CD4-positive, alpha-beta T cell treated with Interleukin-10 for 1 hour (primary cell): ENCODE data around the gene HHAT.

Experiments
- DNase-seq: peaks from one replicate; pipeline ENCODE4 v3.0.0-alpha.2; 2020

HHAT gene

DNA sequence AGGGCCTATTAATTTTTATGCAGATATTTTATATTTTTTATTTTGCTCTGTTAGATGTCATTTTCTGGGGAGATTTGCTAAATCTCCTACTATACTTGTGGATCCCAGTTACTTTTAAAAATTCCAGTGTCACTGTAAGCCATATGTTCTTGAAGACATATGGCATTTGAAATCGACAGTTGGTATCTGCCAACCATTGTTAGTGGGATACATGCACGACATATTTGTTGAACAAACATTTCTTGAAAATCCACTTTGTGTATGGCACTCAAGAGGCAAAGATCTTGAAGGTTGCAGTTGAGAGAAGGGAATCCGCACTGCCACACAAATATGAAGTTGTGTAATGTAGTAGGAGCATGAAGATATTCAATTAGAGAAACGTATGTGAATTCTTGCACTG, 287.7 kb downstream of the HHAT start:
- no peak for DNase-seq

DNA sequence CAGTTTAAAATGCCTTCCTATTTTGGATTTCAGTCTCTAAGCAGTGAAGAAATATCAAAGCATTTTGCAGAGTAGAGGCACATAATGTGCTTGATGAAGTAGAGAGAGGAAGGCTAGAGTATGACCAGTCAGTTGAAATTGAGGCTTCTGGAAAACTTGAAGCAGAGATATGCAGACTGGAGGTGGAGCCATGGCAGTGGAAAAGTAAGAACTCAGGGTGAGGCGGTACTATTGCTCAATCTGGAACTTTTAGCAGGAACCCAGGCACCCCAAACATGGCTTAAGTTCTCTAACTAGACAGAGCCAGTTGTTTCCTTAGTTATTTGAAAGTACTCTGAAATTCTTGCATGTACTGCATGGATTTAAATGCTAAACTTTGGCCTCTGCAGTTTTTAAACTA, 288.6 kb downstream of the HHAT start:
- DNase-seq: no peak

DNA sequence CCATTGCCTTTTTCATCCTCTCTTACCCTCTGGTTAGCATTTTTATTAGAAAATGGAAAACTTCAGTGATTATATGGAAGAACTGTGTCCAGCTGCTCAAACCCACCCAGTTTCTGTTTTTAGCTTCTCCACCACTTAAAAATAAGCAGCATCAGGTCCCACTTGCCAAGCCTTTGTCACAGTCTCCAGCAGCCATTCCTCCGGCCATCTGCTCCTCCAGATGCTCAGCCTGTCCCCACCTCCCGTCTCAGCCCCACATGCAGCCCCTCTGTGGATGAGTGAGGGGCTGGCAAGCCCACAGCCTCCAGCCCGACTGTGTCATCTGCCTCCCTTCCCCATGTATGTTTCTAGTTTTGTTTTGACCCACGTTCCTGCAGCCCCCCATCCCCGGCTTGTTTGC, 289.7 kb downstream of the HHAT start:
- DNase-seq: no peak

DNA sequence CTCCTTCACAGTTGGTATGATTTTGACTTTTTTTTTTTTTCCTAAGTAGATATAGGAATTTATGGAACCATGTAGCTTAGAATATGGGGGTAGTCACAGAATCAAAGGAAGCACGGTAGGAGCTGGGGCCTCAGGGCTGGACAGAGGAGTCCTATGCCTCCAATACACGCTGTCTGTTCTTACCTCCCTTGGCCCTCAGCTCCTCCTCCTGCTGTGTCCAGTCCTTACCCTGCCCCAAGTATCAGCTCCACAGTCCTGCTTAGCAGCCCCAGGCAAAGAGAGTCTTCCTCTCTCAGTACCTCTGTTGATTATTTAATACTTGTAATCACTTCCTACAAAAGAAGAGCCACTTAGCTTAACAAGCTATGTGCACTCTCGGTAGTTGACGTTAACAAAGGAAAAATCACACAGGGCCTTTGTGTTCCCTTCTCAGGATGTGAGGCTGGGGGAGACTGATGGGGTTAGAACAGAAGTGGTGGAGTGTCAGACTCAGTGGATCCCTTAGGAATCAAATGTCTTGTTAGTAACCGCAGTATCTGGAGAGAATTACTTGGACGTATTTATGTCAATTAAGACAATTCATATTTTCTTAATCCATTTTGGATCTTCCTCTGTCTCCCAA, 292.3 kb downstream of the HHAT start:
- DNase-seq: no peak

DNA sequence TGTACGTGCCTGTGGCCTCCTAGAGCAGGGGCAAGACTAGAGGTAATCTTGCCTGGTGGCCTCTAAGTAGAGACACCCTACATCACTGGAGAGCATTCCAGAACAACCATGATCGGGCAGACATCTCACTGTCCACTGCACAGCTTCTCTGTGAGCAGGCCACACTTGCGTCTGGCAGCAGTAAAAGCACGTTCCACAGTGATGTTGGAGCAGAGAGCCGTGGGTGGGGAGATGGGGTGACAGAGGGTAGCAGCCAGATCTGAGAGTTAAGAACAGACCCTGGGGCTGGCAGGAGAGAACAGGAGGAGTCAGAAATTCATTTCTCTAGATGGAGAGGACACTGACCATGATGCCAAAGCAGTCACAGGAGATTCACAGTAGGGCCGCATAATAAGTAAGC, 293.0 kb downstream of the HHAT start:
- DNase-seq: no peak

DNA sequence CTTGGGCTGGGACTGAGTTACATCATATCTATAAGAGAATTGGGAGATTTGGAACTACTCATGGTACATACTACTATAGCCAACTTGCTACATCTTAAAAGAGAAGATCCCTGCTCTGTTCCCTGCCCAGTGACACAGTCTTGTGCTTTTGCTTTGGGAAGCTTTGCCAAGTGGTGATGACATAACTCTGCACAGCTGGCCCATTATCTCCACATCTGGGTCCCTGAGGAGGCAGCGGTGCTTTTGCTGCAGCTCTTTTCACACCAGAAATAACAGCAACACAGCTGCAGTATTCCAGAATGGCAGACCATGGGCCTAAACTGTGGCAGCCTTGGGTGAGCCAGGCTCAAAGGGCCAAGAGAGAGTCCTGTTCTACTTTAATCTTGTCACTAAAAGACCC, 296.0 kb downstream of the HHAT start:
- no peak for DNase-seq

DNA sequence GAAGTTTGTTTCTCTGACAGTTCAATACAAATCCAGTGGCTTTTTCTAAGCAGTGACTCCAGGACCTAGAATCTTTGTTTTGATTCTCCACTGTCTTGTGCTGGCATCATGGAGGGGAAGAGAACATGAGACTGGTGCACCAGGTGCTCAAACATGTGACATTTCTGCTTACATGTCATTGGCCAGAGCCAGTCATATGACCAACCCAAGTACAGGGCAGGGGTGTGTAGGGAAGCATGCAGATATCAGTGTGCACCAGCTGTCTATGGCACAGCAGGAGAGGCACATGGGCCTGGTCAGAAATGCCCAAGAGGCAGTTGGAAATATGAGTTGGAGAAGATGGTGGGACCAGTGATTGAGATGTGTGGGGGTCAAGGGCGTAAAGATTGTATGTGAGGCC, 297.0 kb downstream of the HHAT start:
- DNase-seq: no peak

DNA sequence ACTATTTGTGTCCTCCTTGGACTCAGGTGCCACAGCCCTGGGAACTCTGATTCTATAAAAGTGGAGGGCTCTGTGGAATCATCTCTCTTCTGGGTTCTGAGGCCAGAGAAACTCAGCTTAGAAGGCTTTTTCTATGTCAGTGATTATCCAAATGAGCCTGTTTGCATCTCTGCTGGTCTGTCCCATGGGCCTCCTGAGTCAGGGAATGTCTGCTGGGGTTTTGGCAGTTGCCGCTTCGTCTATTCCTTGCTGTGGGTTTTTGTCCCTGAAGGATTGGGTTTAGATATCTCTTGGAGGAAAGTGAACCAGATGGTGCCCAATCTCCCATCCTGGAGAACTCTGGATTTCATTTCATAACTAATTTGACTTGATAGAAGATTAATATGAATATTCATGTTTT, 297.6 kb downstream of the HHAT start:
- DNase-seq: no peak

DNA sequence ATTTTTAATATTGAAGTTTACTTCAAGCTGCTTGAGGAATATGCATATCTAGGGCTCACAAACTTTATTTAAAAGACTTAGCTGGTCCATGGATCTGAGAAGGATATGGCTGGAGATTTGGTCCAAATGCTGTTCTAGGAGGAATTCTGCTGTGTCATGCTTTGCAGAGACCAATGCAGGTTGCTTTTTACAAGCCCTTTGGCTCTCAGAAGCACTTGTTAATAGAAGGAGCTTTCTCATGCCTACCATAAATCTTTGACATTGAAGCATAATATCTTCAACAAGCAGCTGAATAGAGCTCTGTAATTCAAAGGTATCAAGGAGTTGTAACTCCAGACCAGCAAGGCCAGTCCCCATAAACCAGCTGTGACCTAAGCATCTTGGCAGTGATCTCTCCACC, 299.1 kb downstream of the HHAT start:
- no peak for DNase-seq

DNA sequence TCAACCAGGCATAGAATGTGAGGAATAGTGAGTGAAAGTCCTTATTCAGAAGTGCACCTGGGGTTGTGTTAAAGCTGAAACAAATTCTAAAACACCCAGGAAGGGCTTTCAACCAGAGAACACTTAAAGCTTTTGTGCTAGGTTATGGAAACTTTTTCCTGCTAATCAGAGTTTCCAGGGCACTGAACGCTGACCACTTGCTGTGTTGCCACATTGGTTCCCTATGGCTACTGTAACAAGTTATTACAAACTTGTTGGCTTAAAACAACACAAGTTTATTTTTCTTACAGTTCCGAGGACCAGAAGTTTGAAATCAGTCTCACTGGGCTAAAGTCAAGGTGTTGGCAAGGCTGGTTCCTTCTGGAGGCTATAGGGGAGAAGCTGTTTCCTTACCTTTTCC, 300.6 kb downstream of the HHAT start:
- no peak for DNase-seq

DNA sequence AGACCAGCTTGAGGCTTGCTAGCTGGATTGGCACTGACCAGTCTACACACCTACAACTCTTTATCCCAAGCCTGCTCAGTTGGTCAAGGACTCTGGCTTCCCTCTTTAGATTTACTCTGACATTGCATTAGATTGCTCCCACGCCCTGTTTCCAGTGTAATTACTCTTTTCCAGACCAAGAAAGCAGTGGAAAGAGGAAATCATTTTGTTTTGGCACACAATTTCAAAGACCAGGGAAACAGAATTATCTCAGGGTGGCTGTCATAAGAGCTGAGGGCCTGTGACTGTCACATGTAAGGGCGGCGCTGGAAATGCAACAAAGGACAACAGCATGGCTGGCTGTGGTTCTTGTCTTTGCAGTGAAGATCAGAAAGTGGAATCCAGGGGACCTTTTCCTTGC, 302.7 kb downstream of the HHAT start:
- DNase-seq: no peak

DNA sequence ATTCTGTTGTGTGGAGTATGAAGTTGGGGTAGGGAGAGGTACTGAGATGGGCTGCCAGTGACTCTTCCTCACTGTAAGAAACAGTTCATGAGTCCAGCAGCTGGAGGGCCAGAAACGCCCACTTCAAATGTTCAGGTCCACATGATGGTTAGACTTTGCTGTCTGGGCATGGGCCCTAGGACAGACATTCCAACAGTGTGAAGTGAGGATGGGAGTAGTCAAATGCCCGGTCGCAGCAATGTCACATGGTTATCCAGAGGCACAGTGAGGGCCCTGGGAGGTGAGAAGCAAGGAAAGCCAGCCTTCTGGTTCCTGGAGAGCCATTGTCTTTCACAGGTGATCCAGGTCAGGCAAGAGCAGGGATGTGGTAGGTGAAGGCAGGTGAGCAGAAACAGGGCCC, 304.4 kb downstream of the HHAT start:
- DNase-seq: no peak

DNA sequence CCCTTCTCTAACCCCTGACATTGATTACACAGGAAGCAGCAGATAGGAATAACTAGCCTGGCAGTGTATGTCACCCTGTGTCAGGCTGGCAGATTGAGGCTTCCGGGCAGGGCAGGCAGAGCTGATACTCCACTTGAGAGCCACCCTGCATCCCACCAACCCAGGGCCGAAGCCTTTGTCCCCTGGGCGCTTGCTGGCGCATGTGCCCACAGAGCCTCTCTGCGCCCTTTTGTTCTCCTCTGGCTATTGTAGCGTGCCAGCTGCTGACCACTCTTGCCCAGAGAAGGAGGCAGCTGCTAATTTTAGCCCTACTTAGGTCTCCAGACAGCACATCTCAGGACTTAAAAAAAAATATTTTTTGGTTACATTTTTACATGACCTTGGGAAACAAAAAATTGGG, 304.9 kb downstream of the HHAT start:
- no peak for DNase-seq

DNA sequence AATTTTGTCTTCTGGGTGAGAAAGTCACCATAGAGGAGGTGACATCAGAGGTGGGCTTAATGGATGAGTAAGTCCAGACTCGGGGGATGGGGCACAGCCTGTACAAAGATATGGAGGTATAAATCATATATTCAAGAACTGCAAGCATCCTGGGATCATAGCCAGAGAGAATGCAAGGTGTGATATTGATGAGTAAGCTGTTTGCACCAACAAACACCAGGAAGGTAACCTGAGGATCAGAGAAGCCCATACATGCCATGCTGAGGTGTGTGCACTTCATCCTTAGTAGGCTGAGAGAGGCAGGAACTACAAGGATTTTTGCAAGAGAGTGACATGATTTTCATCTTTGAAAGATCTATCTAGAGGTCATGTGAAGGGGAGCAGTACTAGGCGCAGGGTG, 306.4 kb downstream of the HHAT start:
- no peak for DNase-seq

DNA sequence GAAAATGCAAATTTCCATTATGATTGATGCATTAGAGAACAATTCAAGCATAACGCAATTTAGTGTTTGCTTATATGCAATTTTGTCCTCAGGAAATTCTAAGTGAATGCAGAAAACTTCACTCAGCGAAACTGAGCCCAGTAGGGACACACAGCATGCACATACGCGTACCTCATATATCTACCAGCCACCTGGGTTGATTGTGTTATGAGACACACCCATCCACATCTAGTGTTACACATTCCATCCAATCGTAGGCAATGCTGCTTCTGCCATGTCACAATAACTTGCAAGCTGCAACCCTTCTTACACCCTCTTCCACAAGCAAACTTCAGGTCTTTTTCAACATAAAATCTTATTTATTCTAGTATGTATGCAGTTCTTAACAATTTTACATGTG, 312.9 kb downstream of the HHAT start:
- DNase-seq: no peak

DNA sequence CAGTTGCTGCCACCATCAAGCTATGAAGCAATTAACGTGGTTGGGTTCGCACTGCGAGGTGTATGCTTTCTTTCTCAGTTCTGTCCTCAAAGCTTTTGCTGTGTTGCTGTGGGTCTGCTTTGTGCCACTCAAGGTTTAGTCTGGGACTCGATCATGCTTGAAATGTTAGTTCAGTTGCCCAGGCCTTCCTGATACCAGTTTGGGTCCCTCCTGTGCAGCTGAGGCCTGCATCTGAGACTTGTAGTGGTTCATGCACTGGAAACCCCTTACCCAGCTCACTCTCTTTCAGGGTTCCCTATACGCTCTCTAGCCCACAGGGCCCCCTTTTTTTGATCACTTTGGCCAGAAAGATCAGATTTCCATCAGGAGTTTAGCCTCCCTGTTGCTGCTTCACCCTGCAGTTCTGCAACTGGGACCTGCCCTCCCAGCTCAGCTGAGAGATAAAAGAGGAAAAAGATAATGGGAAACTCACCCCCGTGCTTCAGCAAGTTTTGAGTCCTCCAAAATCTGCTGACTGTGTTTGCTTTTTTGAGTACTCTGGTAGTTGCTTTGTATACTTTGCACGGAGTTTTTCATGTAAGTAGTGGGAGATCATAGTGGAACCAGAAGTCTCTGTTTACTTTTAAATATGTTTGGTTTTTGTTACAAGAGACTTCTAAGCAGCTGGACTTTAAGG, 317.0 kb downstream of the HHAT start:
- no peak for DNase-seq

DNA sequence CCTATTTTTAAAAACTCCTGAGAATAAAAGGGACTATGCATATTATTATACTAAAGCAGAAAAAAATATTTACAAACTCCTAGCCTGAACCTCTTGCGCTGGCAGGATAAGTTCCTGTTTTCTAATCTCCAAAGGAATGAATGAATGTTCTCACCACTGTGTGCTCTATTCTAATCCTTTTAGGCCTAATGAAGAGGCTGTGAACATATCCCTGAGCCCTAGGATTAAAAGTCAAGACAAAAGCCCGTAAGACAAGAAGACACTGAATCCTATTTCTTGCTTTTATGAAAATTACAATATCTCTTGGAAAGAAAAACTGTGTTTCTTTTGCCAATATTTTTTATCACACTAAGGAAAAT, 317.5 kb downstream of the HHAT start:
- DNase-seq: no peak

DNA sequence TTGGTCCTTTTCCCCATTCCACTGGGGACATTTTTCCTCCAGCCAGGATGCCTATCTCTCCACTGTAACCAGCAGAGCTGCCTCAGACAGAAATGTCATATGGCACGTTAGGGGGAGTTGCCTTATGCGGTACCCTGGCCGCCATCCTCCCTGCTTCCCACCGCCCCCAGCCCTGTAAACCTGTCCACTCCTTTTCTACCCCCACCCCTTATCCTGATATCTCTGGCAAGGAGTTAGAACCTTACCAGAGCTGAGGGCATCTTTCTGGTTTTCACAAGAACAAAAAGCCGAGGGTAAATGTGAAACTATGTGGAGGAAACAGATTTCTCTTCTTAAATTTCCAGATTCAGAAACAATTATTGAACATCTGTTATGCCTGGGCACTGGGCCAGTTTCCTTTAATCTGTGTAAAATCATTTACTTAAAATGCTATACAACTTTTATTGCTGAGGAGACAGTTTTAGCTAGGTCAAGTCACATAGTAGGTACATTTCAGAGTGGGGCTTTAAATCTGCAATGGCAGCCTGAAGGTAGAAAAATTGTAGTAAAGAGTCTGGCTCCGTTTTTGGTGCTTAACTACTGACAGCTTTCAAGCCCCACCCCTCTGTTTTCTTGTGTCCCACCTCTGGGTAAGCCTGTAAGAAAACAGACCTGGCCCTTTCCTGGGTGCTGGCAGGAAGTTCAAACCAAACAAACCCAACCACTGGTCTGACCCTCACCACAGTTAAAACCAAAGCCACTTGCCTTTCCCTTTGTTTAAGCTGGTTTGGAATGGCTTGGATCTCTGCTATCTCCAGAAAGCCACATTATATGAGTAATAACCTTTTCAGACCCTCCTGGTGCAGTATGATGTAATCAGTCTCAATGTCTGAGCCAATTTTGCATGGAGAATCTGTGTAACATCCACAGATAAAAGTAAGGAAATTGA, 319.0 kb downstream of the HHAT start:
- no peak for DNase-seq

DNA sequence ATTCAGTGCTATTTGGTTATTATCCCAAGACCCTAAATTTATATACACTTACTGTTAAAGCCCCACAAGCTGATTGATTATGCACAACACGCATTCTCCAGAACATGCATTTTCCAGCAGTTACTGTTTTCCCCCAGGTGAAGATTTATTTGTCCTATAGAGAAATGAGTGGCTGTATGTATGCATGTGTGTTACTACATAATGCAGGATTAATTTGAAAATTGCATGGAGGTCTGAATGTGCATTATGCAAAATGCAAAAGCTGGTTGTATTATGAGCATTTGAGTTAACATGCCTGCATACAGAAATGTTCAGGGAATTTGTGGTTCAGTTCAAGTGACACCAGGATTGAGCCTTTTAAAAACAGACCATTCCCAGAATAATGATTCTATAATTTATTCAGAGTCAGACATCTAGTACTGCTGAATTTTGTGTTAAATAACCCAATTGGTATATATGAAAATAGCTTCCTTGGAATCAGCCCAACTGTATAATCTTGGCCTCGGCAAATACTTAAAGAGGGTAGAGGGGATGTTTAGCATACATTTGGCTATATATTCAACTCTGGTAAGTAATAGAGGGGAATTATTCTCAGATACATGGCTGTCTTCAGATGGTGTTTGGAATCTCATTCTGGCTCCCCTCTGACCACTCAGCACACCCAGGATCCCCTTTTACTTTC, 320.0 kb downstream of the HHAT start:
- no peak for DNase-seq

DNA sequence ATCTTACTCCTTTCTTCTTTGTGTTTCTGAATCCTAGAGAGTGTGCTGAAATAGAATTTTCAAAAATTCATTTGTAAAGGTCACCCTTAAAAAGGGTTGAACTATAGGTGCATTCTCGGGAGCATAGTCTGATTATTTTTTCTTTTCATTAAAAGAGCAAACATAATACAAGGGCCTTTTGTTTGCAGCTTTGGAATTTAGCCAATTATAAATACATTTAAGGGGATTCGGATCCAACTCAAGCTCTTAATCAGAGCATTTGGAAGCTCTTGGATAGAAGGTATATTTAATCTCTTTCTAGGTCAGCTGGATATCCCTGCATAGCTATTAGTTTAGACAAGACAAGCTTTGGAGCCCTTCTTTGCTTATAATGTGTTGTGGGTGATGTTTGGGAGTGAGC, 321.7 kb downstream of the HHAT start:
- no peak for DNase-seq

DNA sequence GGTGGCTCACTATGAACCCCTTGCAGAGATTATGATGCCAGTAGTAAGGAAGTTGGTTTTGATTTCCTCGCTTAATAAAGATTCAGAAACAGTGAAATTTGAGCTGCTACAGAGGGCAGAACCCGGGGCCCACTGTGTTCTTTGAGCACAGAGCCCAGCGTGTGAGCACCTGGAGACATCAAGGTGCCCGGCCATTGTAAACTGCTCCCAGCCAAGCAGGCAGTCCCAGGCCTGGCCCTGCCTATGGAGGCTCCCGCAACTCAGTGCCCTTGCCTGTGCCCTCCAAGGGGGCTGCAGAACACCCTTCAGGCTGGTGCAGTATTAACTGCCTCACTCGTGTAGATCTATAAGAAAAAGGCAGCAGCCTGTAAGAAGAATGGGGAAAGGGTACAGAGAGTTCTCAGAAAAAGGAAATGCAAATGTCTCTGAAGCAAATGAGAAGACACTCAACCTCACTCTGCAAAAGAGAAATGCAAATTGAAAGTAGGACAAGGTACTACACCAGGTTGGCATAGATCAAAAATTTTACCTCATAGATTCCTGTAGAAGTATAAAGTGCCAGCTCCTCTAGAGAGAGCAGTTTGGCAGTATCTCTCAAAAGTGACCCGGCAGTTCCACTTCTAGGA, 323.7 kb downstream of the HHAT start:
- DNase-seq: no peak

DNA sequence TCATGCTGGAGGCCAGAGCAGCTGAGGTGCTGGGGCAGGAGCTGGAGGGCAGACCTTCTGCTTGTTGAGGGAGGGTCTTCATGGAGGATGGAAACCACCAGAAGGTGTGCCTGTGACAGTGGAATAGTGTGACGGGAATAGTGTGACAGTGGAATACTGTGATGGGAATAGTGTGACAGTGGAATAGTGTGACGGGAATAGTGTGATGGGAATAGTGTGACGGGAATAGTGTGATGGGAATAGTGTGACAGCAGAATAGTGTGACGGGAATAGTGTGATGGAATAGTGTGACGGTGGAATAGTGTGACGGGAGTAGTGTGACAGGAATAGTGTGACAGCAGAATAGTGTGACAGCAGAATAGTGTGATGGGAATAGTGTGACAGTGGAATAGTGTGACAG, 325.1 kb downstream of the HHAT start:
- no peak for DNase-seq
